GM19193 (cell line): ENCODE results near the gene WDR74.

Experiments used
- POLR2A ChIP-seq: IDR thresholded peaks from 4 replicates; pipeline ENCODE4 v1.6.1; 2011; ENCODE audit not compliant: insufficient read depth, insufficient read length; ENCODE audit errors: extremely low read depth

WDR74 gene

DNA sequence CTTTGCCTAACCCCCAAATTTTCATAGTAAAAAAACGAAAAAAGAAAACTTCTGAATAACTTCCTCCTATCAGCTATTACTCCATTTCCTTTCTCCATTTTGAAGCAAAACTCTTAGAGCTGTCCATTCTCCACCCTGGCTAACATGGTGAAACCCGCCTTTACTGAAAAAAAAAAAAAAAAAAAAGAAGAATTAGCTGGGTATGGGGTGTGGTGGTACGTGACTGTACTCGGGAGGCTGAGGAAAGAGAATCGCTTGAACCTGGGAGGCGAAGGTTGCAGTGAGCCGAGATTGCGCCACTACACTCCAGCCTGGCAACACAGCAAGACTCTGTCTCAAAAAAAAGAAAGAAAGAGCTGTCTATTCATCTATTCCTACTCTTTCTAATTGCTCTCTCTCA lies 22.8 kb downstream of the WDR74 start:
- no peak for TF ChIP-seq POLR2A

DNA sequence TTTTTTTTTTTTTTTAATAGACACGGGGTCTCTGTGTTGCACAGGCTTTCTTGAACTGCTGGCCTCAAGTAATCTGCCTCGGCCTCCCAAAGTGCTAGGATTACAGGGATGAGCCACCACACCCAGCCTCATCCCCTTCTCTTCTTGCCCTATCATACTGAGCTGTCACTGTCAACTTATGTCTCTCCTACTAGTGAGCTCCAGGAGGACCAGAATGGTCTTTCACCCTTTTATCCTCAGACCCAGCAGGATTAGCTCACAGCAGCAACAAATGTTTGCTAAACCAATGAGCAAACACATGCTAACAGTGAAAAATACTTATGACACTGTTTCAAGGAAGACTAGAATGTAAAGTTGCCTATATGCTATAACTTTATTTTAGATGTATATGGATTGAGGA lies 27.7 kb downstream of the WDR74 start:
- TF ChIP-seq POLR2A, result no peak

DNA sequence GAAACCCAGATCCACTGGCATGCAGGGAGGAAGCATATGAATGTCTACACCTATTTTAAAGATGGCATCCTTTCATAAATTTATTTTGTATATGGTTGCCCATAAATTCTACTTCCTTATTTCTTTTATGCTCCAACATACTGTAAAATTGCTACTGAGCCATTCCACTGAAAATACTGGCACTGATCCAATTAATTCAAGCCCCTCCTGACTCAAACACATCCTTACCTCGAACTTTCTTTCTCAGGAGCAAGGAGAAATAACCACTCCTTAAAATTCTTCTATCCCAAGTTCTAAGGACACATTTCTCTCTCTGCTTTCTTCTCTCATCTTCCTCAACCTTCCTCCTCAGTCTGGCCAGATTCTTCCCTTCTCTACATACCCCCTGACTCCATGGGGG lies 28.6 kb downstream of the WDR74 start:
- no peak for TF ChIP-seq POLR2A

DNA sequence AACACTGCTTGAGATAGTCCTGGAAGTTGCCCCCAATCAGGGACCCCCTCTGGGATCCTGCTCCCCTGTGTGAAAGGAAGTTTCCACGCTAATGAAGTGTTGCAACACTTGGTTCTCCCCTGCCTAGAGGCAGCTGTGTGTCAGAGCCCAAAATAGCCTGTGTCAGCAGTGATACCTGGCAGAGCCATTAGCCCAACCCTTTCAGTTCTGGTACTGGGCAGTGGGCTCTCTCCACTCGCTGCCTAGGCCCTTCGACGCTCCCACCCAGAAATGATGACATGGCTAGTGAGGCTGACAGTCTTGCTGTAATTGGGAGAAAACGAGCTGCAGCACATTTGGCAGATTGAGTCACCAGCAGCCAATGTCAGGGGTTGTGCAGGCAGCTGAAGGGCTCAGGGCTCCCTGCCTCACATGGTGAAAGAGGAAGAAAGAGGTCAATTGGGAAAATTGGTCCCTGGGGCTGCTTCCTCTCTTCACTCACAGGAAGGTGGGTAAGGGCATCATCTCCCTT lies 32.7 kb downstream of the WDR74 start:
- no peak for TF ChIP-seq POLR2A

DNA sequence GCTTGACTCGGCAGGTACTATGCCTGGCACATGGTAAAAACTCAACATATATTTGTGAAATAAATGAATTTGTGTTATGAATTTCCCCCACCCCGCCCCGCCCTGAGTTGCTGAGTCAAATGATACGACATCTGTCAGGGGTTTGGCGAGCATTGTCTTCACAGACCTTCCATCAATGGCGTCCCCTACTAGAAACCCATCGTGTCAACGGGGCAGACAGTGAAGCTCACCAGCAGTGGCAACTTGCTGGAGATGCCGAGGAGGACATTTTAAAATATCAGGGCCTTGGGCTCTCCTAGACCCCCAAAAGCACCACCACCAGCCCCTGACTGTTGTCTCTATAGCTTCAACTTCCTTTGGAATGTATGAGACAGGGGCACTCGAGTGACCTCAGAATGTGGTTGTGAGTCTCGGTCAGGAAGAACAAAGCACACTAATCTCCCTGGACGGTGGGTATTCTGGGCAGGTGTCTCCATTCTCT lies 33.4 kb downstream of the WDR74 start:
- TF ChIP-seq POLR2A, result no peak

DNA sequence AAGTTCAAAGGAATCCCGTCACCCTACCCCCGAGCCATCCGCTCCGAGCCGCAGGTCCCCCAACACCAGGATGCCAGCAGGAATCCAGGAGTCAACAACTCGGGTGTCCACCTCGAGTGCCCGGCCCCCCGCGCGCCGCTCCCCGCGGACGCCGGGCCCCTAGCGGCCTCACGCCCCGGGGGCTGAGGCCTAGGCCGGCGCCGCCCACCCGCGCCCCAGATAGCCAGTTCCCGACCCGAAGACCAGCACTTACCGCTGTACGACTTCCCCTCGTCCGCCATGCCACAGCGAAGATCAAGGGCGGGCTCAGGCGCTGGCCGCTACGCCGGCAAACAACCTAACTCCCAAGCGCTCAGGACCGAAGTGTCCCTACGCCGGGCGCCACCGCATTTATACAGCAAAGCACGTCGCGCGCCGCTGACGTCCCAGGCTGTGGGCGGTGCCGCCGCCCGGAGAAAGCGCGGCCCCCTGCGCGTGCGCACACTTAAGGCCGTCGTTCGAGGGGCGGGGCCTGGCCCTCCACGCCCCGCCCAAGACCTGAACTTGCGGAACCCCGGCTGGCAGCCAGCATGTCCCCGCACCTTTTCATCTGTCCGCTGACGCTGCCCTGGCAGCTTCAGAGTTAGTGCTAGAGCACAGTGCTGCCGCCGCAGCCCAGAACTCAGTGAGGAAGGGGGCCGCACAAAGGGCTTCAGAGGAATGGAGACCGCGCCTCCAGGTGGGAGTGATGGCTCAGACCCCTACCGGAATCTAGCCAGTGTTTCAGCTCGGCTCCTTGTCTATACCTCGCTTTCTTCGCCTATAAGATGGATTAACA lies 34.1 kb downstream of the WDR74 start, which contains the start of gene NXF1:
Gene NXF1 (minus strand): TSS at position 365 of the 817 bp plus-strand sequence. CDS start 84 bp downstream, at position 281.
- peak; percentile 100 for TF ChIP-seq POLR2A

DNA sequence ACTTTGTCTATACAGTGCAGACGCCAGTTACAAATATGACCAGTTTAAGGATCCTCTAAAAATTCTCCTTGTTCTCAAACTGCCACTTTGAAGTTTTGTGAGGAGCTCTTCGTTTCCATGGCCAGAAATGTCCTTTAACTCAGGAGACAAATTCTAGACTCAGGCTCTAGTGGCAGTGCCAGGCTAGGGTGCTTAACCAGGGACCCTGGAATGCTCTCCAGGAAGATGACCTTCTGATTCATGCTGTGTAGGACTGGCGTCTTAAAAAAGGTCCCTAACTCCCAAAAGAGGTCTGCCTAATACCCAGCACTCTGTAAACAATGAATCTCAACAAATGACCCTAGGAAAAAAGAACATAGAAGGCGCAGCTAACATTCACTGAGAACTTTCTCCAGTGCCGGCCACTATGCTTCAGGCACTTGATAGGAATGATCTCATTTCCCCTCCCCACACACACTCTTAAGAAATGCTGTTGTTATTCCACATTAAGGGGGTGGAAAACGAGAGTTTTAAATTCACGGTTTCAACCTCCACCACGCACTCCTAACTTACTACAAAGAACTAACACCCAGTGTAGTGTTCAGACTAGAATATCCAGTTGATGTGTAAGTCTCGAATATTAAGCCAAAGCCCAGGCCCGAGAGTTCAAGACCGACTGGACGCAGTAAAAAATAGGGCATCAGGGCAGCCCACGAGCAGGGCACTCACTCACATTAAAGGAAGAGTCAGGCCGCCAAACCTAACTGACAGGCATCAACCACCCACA lies 34.9 kb downstream of the WDR74 start:
- TF ChIP-seq POLR2A, result no peak

DNA sequence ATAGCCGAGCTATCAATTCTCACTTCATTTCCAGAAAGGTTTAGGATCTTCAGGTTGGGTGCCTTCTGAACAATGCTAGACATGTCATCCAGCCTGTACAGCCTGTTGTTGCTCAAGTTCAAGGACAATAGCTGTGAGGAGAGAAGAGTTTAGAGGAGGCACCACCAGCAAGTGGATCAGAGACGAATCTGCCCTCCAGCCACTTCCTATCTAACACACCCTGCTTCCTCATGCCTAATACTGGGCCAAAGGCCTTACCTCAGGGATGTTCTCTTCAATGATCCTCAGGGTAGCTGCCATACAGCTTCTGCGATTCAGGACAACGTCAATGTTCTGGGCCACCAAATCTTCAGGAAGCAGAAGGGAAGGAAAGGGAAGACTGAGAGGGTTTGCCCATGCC lies 38.3 kb downstream of the WDR74 start:
- no peak for TF ChIP-seq POLR2A

DNA sequence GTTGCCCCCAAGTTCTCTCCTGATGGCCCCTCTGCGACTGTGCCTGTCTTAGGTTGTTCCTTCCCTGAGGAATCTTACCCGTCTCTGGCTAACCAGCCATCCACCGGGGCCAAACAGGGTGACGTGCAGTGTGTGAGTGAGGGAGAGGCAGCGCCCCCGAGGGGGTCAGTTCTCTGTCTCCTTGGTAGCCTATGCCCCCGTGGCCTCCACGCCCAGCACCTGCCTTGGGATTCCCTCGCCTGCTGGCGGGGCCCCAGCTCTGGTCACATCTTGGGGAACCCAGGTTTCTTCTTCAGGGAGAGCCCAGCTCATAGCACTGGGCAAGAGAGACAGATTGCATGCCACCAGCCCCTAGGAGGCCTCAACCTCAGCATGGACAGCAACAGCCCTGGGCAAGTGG lies 39.9 kb downstream of the WDR74 start:
- no peak for TF ChIP-seq POLR2A

DNA sequence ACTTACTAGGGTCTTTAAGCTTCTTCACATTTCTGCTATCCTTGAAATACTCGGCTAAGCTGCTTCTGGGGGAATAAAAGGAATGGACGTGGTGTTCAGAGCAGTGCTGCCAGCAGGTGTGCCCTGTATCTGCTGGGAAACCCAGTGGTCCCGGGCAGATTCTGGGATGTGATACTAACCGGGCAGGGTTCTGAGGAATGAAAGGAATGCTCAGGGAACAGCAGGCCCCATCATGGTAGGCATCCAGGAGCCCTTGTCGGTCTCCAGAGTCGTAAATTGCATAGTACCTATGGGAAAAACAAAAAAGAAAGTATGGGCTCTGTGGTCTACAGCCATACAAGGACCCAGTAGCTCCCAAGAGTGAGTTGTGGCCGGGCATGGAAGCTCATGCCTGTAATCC lies 43.1 kb downstream of the WDR74 start:
- TF ChIP-seq POLR2A, result no peak

DNA sequence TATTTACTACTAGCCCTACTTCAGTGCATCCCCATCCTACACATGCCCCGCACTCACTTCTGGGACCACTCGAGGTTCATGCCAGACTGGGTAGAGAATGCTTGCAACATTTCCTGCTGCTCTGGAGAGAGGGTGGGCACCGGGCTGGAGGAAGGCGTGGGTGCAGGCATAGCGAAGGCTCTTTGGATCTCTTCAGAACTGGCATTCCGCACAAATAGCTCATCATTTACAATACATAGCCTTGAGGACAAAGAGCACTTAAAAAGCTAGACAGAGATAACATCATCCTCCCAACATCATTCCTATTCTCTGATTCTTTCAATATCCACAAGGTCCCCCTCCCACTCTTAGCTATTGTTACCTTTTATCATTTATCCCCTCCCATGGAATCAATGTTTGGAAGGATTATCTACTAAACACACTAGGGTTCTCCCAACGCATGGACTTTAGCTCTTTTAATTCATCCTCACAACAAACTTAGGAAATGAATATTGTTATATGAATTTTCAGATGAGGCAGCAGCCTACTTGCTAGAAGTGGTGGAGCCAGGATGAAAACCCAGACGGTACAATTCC lies 45.1 kb downstream of the WDR74 start:
- no peak for TF ChIP-seq POLR2A

DNA sequence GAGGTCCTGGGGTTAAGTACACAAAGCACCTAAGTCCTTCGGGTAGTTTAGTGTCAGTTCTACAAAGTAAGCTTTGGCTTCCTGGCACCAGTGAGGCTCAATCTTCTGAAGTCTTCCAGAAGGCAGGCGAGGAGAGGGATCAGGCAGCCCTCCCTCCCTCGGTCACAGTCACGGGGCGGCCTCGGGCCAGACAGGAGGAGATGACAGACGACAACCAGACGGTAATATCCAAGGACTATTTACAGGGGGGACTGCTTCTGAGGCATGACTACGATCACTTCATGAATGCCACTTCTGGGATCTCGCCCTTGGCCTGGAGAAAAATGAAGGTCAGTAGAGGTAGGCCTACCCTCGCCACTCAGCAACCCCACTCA lies 47.2 kb downstream of the WDR74 start:
- no peak for TF ChIP-seq POLR2A

DNA sequence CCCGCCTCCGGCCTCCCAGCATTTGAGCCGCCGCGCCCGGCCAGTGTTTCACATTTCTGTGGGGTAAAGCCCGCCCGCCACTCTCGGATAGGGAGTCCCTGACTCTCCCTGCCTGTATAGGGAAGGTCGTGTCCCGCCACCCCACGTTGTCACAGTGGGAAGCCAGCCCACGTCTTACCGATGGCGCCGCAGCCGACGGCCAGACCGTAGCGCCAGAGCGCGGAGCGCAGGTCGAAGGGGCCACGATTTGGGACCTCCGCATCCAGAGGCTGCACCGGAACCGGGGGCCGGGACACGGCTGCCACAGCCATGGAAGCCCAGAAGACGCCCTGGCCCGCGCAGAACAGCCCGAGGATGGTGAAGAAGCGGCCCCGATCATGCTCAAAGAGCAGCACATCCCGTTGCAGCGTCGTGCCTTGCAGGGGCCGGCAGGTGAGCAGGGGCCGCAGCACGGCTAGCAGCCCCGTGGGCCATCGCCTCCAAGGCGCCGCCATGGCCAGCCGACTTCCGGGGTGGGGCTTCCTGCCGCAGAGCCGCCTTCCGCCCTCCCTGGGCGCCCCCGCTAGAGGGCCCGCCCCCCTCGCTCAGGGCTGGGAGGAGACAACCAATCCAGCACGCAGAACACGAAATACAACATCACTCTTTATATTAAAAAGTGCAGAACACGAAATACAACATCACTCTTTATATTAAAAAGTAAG lies 47.7 kb downstream of the WDR74 start, which contains the start of gene TMEM223:
Gene TMEM223 (minus strand): TSS at position 506 of the 701 bp plus-strand sequence. CDS start 12 bp downstream, at position 494.
- TF ChIP-seq POLR2A, result peak; percentile 95

DNA sequence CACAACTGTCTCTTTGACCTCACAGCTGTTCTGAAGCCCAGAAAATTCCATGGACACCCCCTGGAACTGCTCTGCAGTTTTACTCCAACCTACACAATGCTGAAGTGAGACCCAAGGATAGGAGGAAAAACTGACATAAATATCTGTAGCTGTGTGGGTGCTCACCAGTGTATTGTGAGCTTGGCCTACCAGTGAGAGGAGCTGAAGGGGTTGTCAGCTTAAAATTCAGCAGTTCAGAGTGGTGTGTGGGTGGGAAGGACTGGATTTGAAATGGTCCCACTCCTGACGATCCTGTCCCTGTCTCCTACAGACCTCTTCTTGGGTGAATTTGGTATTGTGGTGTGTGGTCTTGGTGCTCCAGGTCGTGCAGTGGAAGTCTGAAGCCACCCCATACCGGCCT lies 49.8 kb downstream of the WDR74 start:
- TF ChIP-seq POLR2A, result no peak
